ENCODE data around the gene PSMD6.

- no peak for TF ChIP-seq EZH2 (IDR thresholded peaks at IDR 0.05)
- no peak for TF ChIP-seq POLR2AphosphoS5 (IDR thresholded peaks at IDR 0.05; ENCODE audit: borderline replicate concordance, low read depth, low read length)
- TF ChIP-seq FOXP2 (optimal IDR thresholded peaks at IDR 0.05; ENCODE audit: control extremely low read depth, extremely low read length, insufficient read depth): no peak
These were observed 7.4 kb upstream of the PSMD6 start for GRCh38 chr3:64030741-64031140.
